ENCODE data around the gene HTT-AS. TPM values are rescaled to one million over a fixed set of nuclear protein-coding genes. Genes with fewer than 3 reads are reported as not detected.
"Not testable (repeated sequence)": the region's sequence is repeated elsewhere in the genome, so short reads cannot be mapped to it uniquely, and the experiment has no call there.

The HTT-AS gene
- total and polyA plus RNA-seq, 5 experiments from 2014 or later: not detected

DNA sequence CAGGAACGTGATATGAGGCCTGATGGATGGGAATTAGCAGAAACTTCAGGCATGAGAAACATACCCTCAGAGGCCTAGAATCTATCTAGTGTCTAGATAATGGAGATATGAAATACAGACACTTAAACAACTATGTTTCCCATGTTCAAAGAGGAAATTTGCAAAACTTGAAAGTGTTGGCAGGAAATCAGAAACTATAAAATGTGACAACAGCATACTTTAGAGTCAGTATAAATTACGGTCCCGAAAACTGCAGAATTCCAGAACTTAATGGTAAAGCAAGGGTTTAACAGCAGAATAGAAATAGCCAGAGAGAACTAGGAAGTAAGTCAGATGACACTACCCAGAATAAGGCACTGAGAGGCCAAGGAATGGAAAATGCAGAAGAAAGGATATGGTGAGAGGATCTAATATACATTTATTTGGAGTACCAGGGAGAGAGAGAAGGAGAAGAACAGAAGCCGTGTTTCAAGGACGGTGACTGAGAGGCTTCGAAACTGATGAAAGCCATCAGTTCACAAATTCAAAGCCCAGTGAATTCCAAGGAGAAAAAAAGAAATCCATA lies 7.4 kb downstream of the HTT-AS start:
- Mint-ChIP-seq H3K4me3 (no peak overlapping the region), H3K9me3 (peaks cover 0 to 11% (median 0%) of the 10 kb centered on the region in 9 donors), H3K27me3 (peaks cover 0 to 10% (median 0%) of the 10 kb centered on the region in 5 donors), H3K27ac (no peak overlapping the region), H3K4me1 (peaks cover 0 to 3% (median 0%) of the 10 kb centered on the region in 4 donors), H3K36me3 (peaks cover 3 to 9% (median 5%) of the 10 kb centered on the region in 3 donors)
- POLR2A ChIA-PET: no interaction called here
- DNase-seq (no peak), ATAC-seq (no peak)

DNA sequence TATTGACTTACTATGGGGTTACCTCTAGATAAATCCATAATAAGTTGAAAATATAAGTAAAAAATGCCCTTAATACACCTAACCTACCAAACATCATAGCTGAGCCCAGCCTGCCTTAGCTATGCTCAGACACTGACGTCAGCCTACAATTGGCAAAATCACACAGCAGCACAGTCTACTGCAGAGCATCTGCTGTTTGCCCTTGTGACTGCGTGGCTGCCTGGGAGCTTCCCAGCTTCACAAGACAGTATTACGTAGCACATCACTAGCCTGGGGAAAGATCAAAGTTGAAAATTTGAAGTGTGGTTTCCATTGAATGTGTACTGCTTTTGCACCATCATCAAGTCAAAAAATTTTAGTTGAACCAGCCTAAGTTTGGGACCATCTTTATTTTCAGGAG lies 8.8 kb downstream of the HTT-AS start:
- Mint-ChIP-seq H3K36me3 (peaks cover 3 to 9% (median 5%) of the 10 kb centered on the region in 3 donors), H3K27me3 (peaks cover 0 to 10% (median 2%) of the 10 kb centered on the region in 5 donors), H3K9me3 (peaks cover 0 to 11% (median 0%) of the 10 kb centered on the region in 9 donors)

DNA sequence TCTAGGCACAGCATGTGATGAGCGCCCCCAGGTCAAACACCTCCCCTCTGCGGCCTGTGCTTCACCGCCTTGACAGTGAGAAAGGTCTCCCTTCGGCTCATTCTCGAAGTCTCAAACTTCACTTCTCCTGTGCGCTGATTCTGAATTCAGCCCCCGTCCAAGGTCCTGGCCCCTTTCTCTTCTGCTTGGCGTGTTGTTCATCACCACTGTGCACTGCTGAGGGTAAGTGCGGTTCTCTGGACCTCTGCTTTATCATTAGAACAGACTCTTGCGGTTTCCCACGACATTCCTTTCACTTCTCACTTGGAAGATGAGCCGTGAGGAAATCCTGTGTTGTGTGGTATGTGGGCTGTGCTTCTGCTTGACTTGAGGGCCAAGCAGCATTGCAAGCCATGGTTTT lies 11.9 kb downstream of the HTT-AS start:
- peaks cover 0 to 18% (median 2%) of the 10 kb centered on the region in 5 donors for H3K27me3 Mint-ChIP-seq
- ATAC-seq (no peak), DNase-seq (no peak)
- peaks cover 0 to 11% (median 2%) of the 10 kb centered on the region in 4 donors for H3K4me1 Mint-ChIP-seq
- peaks cover 3 to 9% (median 5%) of the 10 kb centered on the region in 3 donors for H3K36me3 Mint-ChIP-seq
- peaks cover 0 to 11% (median 0%) of the 10 kb centered on the region in 9 donors for H3K9me3 Mint-ChIP-seq
- POLR2A ChIA-PET: no interaction called here
- H3K4me3 Mint-ChIP-seq: no peak overlapping the region
- no peak overlapping the region for H3K27ac Mint-ChIP-seq

More for the DNA sequence above, 8.8 kb downstream of the HTT-AS start:
- peaks cover 0 to 3% (median 0%) of the 10 kb centered on the region in 4 donors for H3K4me1 Mint-ChIP-seq
- no peak for ATAC-seq
- no peak overlapping the region for H3K4me3 Mint-ChIP-seq
- no peak for DNase-seq
- no peak overlapping the region for H3K27ac Mint-ChIP-seq
- POLR2A ChIA-PET: no interaction called here

DNA sequence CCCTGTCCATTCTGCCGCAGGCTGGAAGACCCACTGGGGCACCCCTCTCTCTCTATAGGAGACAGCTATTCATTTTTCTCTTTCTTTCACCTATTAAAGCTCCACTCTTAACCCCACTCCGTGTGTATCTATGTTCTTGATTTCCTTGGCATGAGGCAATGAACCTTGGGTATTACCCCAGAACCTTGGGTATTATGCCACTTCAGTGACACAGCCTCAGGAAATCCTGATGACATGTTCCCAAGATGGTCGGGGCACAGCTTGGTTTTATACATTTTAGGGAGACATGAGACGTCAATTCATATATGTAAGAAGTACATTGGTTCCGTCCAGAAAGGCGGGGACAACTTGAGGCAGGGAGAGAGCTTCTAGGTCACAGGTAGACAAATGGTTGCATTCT lies 13.4 kb downstream of the HTT-AS start:
- POLR2A ChIA-PET: interaction anchor here (1.1 kb wide), 1 partner anchor 46 kb away, joined by 3 read pairs; no protein-coding TSS in a partner anchor
- peaks cover 0 to 16% (median 2%) of the 10 kb centered on the region in 9 donors for H3K9me3 Mint-ChIP-seq
- DNase-seq: no peak
- ATAC-seq: no peak
- H3K4me1 Mint-ChIP-seq: peaks cover 0 to 11% (median 2%) of the 10 kb centered on the region in 4 donors
- H3K4me3 Mint-ChIP-seq: no peak overlapping the region
- H3K36me3 Mint-ChIP-seq: peaks cover 0 to 13% (median 3%) of the 10 kb centered on the region in 3 donors
- no peak overlapping the region for H3K27ac Mint-ChIP-seq
- peaks cover 0 to 18% (median 2%) of the 10 kb centered on the region in 5 donors for H3K27me3 Mint-ChIP-seq

DNA sequence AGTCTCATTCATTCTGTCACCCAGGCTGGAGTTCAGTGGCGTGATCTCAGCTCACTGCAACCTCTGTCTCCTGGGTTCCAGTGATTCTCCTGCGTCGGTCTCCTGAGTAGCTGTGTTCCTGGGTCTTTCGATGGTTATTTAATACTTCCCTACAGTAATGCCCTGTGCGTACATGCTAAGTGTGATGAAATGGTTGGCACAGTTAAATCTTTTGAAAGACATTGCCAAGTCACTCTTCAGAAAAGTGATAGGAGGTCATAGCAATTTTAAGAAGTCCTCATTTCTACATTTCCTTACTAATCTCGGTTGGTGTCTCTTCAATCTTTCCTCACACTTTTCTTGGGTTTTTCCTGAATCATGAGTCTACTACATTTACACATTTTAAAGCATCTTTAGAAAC lies 14.4 kb downstream of the HTT-AS start:
- H3K4me3 Mint-ChIP-seq: no peak overlapping the region
- H3K27me3 Mint-ChIP-seq: peaks cover 0 to 18% (median 2%) of the 10 kb centered on the region in 5 donors
- peaks cover 0 to 11% (median 2%) of the 10 kb centered on the region in 4 donors for H3K4me1 Mint-ChIP-seq
- POLR2A ChIA-PET: interaction anchor here (0.7 kb wide), 1 partner anchor 359 kb away, joined by 4 read pairs; no protein-coding TSS in a partner anchor
- H3K36me3 Mint-ChIP-seq: peaks cover 3 to 18% (median 5%) of the 10 kb centered on the region in 3 donors
- ATAC-seq (no peak), DNase-seq (no peak)
- H3K9me3 Mint-ChIP-seq: peaks cover 0 to 18% (median 4%) of the 10 kb centered on the region in 9 donors
- peak overlapping the region in 1 of 10 donors; percentile 11 for H3K27ac Mint-ChIP-seq

DNA sequence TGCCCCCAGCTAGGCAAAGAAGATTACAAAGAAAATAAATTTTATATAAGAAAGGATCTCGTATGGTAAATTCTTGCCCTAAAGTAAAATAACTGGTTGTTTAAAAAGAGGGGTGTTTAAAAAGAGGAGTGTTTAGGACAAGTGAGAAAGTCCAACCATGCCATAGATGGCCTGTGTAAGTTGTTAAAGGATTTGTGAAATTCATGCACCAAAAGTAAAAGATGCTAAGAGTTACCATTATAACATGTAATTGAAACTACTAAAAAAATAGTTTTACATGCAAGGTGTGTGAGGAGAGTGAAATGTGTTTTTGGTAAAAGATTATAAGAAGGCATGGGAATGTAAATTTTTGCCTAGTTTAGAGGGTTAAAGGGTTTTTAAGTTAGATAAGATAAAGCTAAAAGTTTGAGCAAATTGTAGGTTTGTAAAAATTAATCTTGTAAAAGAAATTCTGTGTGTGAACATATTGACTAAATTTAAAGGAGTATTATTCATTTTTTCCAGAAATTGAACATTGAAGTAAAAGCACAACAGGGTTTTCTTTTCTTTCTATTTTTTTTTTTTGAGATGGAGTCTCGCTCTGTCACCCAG lies 20.1 kb downstream of the HTT-AS start:
- H3K9me3 Mint-ChIP-seq: peaks cover 0 to 23% (median 7%) of the 10 kb centered on the region in 9 donors
- peaks cover 0 to 17% (median 10%) of the 10 kb centered on the region in 3 donors for H3K36me3 Mint-ChIP-seq
- H3K4me1 Mint-ChIP-seq: peaks cover 0 to 7% (median under 1%) of the 10 kb centered on the region in 4 donors
- DNase-seq (no peak), ATAC-seq (no peak)
- no peak overlapping the region for H3K27ac Mint-ChIP-seq
- POLR2A ChIA-PET: interaction anchor here (0.7 kb wide), 1 partner anchor 146 kb away, joined by 3 read pairs; no protein-coding TSS in a partner anchor
- no peak overlapping the region for H3K4me3 Mint-ChIP-seq
- no peaks in the 10 kb centered on the region for H3K27me3 Mint-ChIP-seq

DNA sequence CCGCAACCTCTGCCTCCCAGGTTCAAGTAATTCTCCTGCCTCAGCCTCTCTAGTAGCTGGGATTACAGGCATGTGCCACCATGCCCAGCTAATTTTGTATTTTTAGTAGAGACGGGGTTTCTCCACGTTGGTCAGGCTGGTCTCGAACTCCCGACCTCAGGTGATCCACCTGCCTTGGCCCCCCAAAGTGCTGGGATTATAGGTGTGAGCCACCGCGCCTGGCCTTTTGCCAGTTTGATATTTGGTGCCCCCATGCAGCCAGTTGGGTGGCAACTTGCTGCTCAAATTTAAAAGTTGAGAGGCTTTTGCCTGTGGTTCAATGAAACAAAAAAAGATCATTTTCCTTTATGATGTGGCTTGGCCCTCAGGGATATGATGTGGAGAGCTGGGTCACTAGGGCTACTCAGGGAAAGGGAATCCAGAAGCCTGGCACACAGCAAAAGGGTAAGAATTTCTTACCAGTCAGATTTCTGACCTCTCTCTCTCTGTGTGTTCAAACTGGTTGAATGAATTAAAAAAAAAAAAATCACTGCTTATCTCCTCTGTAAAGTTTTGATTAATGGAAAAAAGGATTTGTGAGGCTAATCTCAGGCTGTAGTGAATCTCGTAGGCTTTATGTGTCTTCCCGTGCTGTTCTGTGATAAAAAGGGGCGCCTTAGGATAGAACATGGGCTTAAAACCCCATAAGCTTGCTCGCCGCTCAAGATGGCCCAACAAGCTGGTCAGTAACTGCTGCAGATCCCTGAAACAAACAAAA lies 23.0 kb downstream of the HTT-AS start:
- Mint-ChIP-seq H3K36me3 (peaks cover 0 to 12% (median 10%) of the 10 kb centered on the region in 3 donors), H3K4me1 (peaks cover 3 to 18% (median 12%) of the 10 kb centered on the region in 4 donors), H3K9me3 (peaks cover 0 to 17% (median 6%) of the 10 kb centered on the region in 9 donors)
- POLR2A ChIA-PET: interaction anchor here (0.7 kb wide), 1 partner anchor 29 kb away, joined by 3 read pairs; no protein-coding TSS in a partner anchor
- not testable (repeated sequence) for DNase-seq, ATAC-seq, H3K27me3 Mint-ChIP-seq, H3K27ac Mint-ChIP-seq, H3K4me3 Mint-ChIP-seq

DNA sequence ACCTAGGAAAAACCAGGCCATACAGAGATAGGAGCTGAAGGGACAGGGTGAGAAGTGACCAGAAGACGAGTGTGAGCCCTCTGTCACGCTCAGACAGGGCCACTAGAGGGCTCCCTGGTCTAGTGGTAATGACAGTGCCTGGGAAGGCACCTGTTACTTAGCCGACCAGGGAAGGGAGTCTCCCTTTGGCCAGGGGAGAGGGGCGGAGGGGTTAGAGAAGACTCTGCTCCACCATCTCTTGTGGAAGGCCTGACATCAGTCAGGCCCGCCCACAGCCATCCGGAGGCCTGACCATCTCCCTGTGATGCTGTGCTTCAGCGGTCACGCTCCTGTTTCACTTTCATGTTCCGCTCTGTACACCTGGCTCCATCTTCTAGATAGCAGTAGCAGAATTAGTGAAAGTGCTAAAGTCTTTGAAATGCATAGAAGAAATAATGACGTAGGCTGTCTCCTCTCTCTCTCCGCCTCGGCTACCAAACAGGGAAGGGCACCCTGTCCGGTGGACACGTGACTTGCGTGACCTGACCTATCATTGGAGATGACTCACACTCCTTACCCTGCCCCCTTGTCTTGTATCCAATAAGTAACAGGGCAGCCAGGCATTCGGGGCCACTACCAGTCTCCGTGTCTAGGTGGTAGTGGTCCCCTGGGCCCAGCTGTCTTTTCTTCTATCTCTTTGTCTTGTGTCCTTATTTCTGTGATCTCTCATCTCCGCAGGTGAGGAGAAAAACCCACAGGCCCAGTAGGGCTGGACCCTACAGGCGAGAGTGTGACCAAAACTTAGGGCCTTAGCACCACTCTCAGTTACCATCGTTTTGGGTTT lies 26.7 kb downstream of the HTT-AS start:
- peaks cover 0 to 4% (median 4%) of the 10 kb centered on the region in 9 donors for H3K9me3 Mint-ChIP-seq
- H3K27ac Mint-ChIP-seq: peak overlapping the region; percentile 30 to 94 (median 84)
- H3K36me3 Mint-ChIP-seq: peaks cover 0 to 4% (median 0%) of the 10 kb centered on the region in 3 donors
- peak; percentile 59 to 78 for ATAC-seq
- peak; percentile 25 to 82 (median 56) for DNase-seq
- peaks cover 12 to 47% (median 31%) of the 10 kb centered on the region in 4 donors for H3K4me1 Mint-ChIP-seq
- POLR2A ChIA-PET: no interaction called here
- H3K4me3 Mint-ChIP-seq: peak overlapping the region; percentile 65 to 89 (median 84)
- peaks cover 0 to 2% (median 0%) of the 10 kb centered on the region in 5 donors for H3K27me3 Mint-ChIP-seq

DNA sequence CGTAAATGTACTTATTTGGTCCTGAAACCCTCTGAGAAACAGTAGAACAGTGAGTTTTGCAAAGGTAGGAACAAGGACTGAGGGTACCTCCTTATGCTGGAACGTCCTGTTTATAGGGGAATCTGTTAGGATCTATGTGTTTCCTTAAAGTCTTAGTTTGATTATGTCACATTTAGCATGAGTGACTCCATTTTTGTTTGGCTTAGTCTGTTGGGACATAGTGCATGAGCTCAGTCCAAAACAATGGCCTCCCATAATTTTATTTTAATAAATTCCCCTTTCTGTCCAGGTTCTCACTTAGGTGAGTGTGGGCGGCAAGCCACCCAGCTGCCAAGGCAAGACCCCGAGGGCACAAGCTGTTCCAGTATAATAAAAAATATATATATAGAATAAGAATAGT lies 27.7 kb downstream of the HTT-AS start:
- Mint-ChIP-seq H3K9me3 (peaks cover 0 to 4% (median 4%) of the 10 kb centered on the region in 9 donors), H3K27me3 (peaks cover 0 to 2% (median 0%) of the 10 kb centered on the region in 5 donors), H3K4me3 (peak overlapping the region in 2 of 10 donors; percentile 36 to 76), H3K4me1 (peaks cover 16 to 56% (median 39%) of the 10 kb centered on the region in 4 donors), H3K36me3 (peaks cover 0 to 4% (median 0%) of the 10 kb centered on the region in 3 donors), H3K27ac (peak overlapping the region in 1 of 10 donors; percentile 86)
- POLR2A ChIA-PET: no interaction called here
- DNase-seq: no peak
- no peak for ATAC-seq

DNA sequence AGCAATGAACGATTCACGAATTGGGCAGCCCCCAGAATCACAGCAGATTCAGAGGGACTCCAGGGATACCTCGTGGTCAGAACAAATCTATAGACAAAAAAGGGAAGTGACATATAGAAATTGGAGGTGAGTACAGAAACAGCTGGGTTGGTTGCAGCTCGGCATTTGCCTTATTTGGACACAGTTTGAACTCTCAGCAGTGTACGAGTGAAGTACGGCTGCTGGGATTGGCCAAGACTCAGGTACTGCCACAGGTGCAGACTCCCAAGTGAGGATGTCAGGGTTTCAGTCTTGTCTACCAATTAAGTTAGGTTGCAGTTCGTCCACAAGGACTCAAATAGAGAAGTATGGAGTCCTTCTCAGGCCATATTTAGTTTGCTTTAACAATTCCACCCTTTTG lies 28.2 kb downstream of the HTT-AS start:
- Mint-ChIP-seq H3K4me1 (peaks cover 18 to 60% (median 43%) of the 10 kb centered on the region in 4 donors), H3K36me3 (peaks cover 0 to 4% (median 0%) of the 10 kb centered on the region in 3 donors), H3K27me3 (peaks cover 0 to 3% (median 0%) of the 10 kb centered on the region in 5 donors), H3K27ac (peak overlapping the region in 4 of 10 donors; percentile 5 to 96 (median 80)), H3K4me3 (peak overlapping the region in 1 of 10 donors; percentile 58), H3K9me3 (peaks cover 0 to 4% (median 4%) of the 10 kb centered on the region in 9 donors)
- DNase-seq (no peak), ATAC-seq (no peak)
- POLR2A ChIA-PET: no interaction called here

DNA sequence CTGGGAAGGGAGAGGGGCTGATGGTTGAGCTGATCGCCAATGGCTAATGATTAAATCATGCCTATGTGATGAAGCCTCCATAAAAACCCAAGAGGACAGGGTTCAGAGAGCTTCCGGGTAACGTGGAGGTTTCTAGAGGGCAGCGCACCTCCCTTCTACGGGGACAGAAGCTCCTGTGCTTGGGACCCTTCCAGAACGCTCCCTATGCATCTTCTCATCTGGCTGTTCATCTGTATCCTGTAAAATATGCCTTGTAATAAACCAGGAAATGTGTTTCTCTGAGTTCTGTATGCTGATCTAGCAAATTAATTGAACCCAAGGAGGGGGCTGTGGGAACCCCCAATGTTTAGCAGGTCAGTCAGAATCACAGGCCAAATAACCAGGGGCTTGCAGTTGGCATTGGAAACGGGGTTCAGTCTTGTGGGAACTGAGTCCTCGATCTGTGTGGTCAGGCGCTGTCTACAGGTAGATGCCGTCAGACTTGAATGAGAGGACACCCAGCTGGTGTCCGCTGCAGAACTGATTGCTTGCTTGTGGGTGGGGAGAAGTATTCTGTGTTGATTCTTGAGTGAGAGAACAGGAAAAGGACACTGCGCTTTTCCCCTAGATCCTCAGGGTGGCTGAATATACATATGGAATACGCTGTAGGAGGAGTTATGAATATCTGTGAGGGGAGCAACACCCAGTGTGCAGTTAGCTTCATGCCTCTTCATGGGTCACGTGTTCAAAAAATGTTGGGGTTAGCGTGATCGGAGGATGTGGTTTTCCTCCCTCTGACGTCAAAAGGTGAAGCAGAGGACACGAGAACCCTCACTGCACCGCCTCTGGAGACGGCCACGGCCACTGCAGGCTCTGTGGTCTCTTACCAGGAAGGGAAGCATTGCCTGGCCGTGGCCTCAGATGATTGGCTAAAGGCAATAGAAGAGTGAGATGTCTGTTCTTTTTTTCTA lies 29.2 kb downstream of the HTT-AS start:
- DNase-seq (peak; percentile 29 to 86 (median 80)), ATAC-seq (peak; percentile 45 to 80)
- H3K4me3 Mint-ChIP-seq: peak overlapping the region; percentile 46 to 82 (median 60)
- peaks cover 0 to 4% (median 4%) of the 10 kb centered on the region in 9 donors for H3K9me3 Mint-ChIP-seq
- peaks cover 18 to 65% (median 46%) of the 10 kb centered on the region in 4 donors for H3K4me1 Mint-ChIP-seq
- peaks cover 0 to 3% (median 0%) of the 10 kb centered on the region in 5 donors for H3K27me3 Mint-ChIP-seq
- H3K36me3 Mint-ChIP-seq: peaks cover 0 to 4% (median 0%) of the 10 kb centered on the region in 3 donors
- POLR2A ChIA-PET: interaction anchor here (0.8 to 1.2 kb wide), 2 partner anchors 11 to 259 kb away, joined by 3 to 4 read pairs; no protein-coding TSS in a partner anchor
- peak overlapping the region; percentile 26 to 96 (median 84) for H3K27ac Mint-ChIP-seq

All from naive thymus-derived CD8-positive, alpha-beta T cell (primary cell).